Middle frontal gyrus (tissue), 1 donor: Measurements from ENCODE around the gene AHNAK2.
"Not testable (repeated sequence)": the region's sequence is repeated elsewhere in the genome, so short reads cannot be mapped to it uniquely, and the experiment has no call there.

Experiments used
- DNase-seq: peaks from one replicate; pipeline ENCODE4 v3.0.0-alpha.2; 2015; ENCODE audit warnings: low spot score; ENCODE audit errors: extremely low spot score

AHNAK2 gene

GRCh38 chr14:104900639-104901512 lies 77.3 kb downstream of the AHNAK2 start:
- DNase-seq, result no peak

- no peak for DNase-seq
These were observed 78.4 kb downstream of the AHNAK2 start for GRCh38 chr14:104899781-104900180.

- DNase-seq, result no peak
These were observed 79.2 kb downstream of the AHNAK2 start for GRCh38 chr14:104898870-104899510.

- no peak for DNase-seq
These were observed 80.0 kb downstream of the AHNAK2 start for GRCh38 chr14:104898195-104898558.

- DNase-seq, result no peak
These were observed 80.6 kb downstream of the AHNAK2 start for GRCh38 chr14:104897330-104898194.

- no peak for DNase-seq
These were observed 82.2 kb downstream of the AHNAK2 start for GRCh38 chr14:104895786-104896661.

GRCh38 chr14:104895207-104895785 lies 82.9 kb downstream of the AHNAK2 start:
- no peak for DNase-seq

GRCh38 chr14:104894331-104895206 lies 83.6 kb downstream of the AHNAK2 start:
- DNase-seq, result no peak

- DNase-seq, result no peak
These were observed 84.6 kb downstream of the AHNAK2 start for GRCh38 chr14:104893435-104894207.

- DNase-seq, result no peak
These were observed 85.4 kb downstream of the AHNAK2 start for GRCh38 chr14:104892531-104893434.

GRCh38 chr14:104891664-104892530 lies 86.3 kb downstream of the AHNAK2 start:
- DNase-seq, result no peak

- no peak for DNase-seq
These were observed 87.0 kb downstream of the AHNAK2 start for GRCh38 chr14:104891121-104891551.

GRCh38 chr14:104890292-104890691 lies 87.9 kb downstream of the AHNAK2 start:
- DNase-seq, result not testable (repeated sequence)

- no peak for DNase-seq
These were observed 88.8 kb downstream of the AHNAK2 start for GRCh38 chr14:104889375-104889757.

- no peak for DNase-seq
These were observed 89.4 kb downstream of the AHNAK2 start for GRCh38 chr14:104888489-104889374.
